Liver (tissue), 9 donors: ENCODE results near the gene NBPF4. TPM values are rescaled to one million over a fixed set of nuclear protein-coding genes. Genes with fewer than 3 reads are reported as not detected.

ENCODE experiments used
- DNase-seq: peaks from one replicate; pipeline ENCODE4 v3.0.0-alpha.2; 2017; ENCODE audit warnings: low spot score
- H3K27ac ChIP-seq, 2 donors: one replicate each; pipeline ENCODE4 v1.7.0; 2013; ENCODE audit warnings: inconsistent platforms in 2 of 2, low read length in 2 of 2, control low read depth in 1 of 2, low read depth in 1 of 2, mild to moderate bottlenecking in 1 of 2
- H3K27me3 ChIP-seq, 4 donors: one replicate each; pipeline versions ENCODE4 v1.6.1 to v1.7.0; 2013; ENCODE audit warnings: low read length in 3 of 4, inconsistent platforms in 1 of 4, mild to moderate bottlenecking in 1 of 4, moderate library complexity in 1 of 4; ENCODE audit not compliant: control insufficient read depth in 4 of 4, insufficient read depth in 4 of 4
- H3K36me3 ChIP-seq, 4 donors: one replicate each; pipeline versions ENCODE4 v1.6.1 to v1.7.0; 2013; ENCODE audit warnings: low read length in 3 of 4, mild to moderate bottlenecking in 3 of 4, low read depth in 1 of 4, moderate library complexity in 1 of 4; ENCODE audit not compliant: control insufficient read depth in 4 of 4, insufficient read depth in 3 of 4
- H3K4me1 ChIP-seq, 4 donors: one replicate each; pipeline versions ENCODE4 v1.6.1 to v1.7.0; 2013; ENCODE audit warnings: low read length in 3 of 4, mild to moderate bottlenecking in 3 of 4, moderate library complexity in 1 of 4; ENCODE audit not compliant: control insufficient read depth in 4 of 4, insufficient read depth in 4 of 4
- H3K4me3 ChIP-seq, 3 donors: one replicate each; pipeline versions ENCODE4 v1.6.1 to v1.7.0; 2013; ENCODE audit warnings: low read length in 3 of 3, control low read depth in 1 of 3, low read depth in 1 of 3, mild to moderate bottlenecking in 1 of 3
- H3K9ac ChIP-seq, 2 donors: one replicate each; pipeline ENCODE4 v1.7.0; 2013; ENCODE audit warnings: low read length in 2 of 2, mild to moderate bottlenecking in 2 of 2, moderate library complexity in 2 of 2, control low read depth in 1 of 2, low read depth in 1 of 2
- H3K9me3 ChIP-seq, 4 donors: one replicate each; pipeline versions ENCODE4 v1.6.1 to v1.7.0; 2013; ENCODE audit warnings: low read length in 3 of 4; ENCODE audit not compliant: control insufficient read depth in 4 of 4
- EGR1 ChIP-seq, 2 donors: IDR thresholded peaks; 2 replicates each; pipeline ENCODE4 v1.6.1; 2016 to 2018; ENCODE audit warnings: antibody characterized with exemption in 2 of 2, low read depth in 2 of 2
- FOXA1 ChIP-seq: IDR thresholded peaks from 2 replicates; pipeline ENCODE4 v1.6.1; 2016; ENCODE audit warnings: antibody characterized with exemption
- FOXA2 ChIP-seq: IDR thresholded peaks from 2 replicates; pipeline ENCODE4 v1.6.1; 2016; ENCODE audit warnings: antibody characterized with exemption
- HNF4A ChIP-seq, 2 donors: conservative IDR thresholded peaks; 2 replicates each; pipeline ENCODE4 v1.6.1; 2016; ENCODE audit warnings: antibody characterized with exemption in 2 of 2, mild to moderate bottlenecking in 2 of 2
- HNF4G ChIP-seq: IDR thresholded peaks from 2 replicates; pipeline ENCODE4 v1.6.1; 2016; ENCODE audit warnings: antibody characterized with exemption
- JUND ChIP-seq, 2 donors: IDR thresholded peaks; 2 replicates each; pipeline ENCODE4 v1.6.1; 2016; ENCODE audit warnings: antibody characterized with exemption in 2 of 2
- NR2F2 ChIP-seq: IDR thresholded peaks from 2 replicates; pipeline ENCODE4 v1.6.1; 2016; ENCODE audit warnings: antibody characterized with exemption
- RAD21 ChIP-seq, 2 donors: IDR thresholded peaks; 2 replicates each; pipeline ENCODE4 v1.6.1; 2016; ENCODE audit warnings: antibody characterized with exemption in 2 of 2, mild to moderate bottlenecking in 2 of 2
- SP1 ChIP-seq: IDR thresholded peaks from 2 replicates; pipeline ENCODE4 v1.6.1; 2018; ENCODE audit warnings: antibody characterized with exemption, mild to moderate bottlenecking
- YY1 ChIP-seq: IDR thresholded peaks from 2 replicates; pipeline ENCODE4 v1.6.1; 2016; ENCODE audit warnings: antibody characterized with exemption, mild to moderate bottlenecking
- WGBS: extraction: QIAGEN DNeasy Blood & Tissue Kit; methylation state at CpG from one replicate; pipeline ENCODE4 v1.1.7; 2013; 5-methylcytosine and 5-hydroxymethylcytosine counted together
- polyA plus RNA-seq, 2 donors: library from polyadenylated mRNA; stranded (reverse) in 1 of 2; unstranded in 1 of 2; fragments of 200-250 nt in 1 of 2; fragments of >200 nt in 1 of 2; fragmentation: Nextera tagmentation in 1 of 2; extraction: Ambion mirVana in 1 of 2; gene quantifications; one replicate each; pipeline versions ENCODE4 v1.2.1 to v1.2.3, GENCODE V29; 2013 to 2015
- total RNA-seq, 2 donors: library from RNA; depleted of rRNA; stranded (reverse); fragments of >200 nt; gene quantifications; one replicate each; pipeline ENCODE4 v1.2.3, GENCODE V29; 2014
- TF ChIP-seq, protein P1 (sequence below): IDR thresholded peaks from 2 replicates; pipeline ENCODE4 v1.6.1; 2016; ENCODE audit warnings: antibody characterized with exemption
- donor health status: healthy.
- donor health status: healthy.
- donor health status: healthy.
- donor health status: healthy.
- donor health status: healthy.

NBPF4 gene
- total and polyA plus RNA-seq, 4 donors = 0.09 TPM; not detected in 3

GRCh38 chr1:108179018-108179417 is 64.9 kb downstream of the NBPF4 start:
- H3K36me3 ChIP-seq = peaks cover 0 to 5% (median 0%) of the 10 kb centered on the region in 4 donors
- WGBS = 85% methylated on average over 1 of the region's 1 CpG
- no peak overlapping the region for H3K4me3 ChIP-seq
- H3K4me1 ChIP-seq = no peaks in the 10 kb centered on the region
- H3K9me3 ChIP-seq = peaks cover 0 to 8% (median 3%) of the 10 kb centered on the region in 4 donors
- DNase-seq = no peak
- no peak overlapping the region for H3K9ac ChIP-seq
- H3K27me3 ChIP-seq = no peaks in the 10 kb centered on the region
- H3K27ac ChIP-seq = no peak overlapping the region
- TF ChIP-seq EGR1 (IDR thresholded peaks at IDR 0.05; ENCODE audit: low read depth in 2 of 2) (no peak), HNF4A (conservative IDR thresholded peaks at IDR 0.05) (no peak), HNF4G (no peak), FOXA2 (no peak), NR2F2 (no peak), FOXA1 (no peak), YY1 (no peak), SP1 (no peak), RAD21 (IDR thresholded peaks at IDR 0.05) (no peak), JUND (IDR thresholded peaks at IDR 0.05) (no peak)
- TF ChIP-seq, protein P1, sequence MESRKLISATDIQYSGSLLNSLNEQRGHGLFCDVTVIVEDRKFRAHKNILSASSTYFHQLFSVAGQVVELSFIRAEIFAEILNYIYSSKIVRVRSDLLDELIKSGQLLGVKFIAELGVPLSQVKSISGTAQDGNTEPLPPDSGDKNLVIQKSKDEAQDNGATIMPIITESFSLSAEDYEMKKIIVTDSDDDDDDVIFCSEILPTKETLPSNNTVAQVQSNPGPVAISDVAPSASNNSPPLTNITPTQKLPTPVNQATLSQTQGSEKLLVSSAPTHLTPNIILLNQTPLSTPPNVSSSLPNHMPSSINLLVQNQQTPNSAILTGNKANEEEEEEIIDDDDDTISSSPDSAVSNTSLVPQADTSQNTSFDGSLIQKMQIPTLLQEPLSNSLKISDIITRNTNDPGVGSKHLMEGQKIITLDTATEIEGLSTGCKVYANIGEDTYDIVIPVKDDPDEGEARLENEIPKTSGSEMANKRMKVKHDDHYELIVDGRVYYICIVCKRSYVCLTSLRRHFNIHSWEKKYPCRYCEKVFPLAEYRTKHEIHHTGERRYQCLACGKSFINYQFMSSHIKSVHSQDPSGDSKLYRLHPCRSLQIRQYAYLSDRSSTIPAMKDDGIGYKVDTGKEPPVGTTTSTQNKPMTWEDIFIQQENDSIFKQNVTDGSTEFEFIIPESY = no peak

Other genes starting within 250 kb of the NBPF4 start
- gene SLC25A24, start 43.7 kb downstream of the NBPF4 start, total RNA-seq = 1 to 10 TPM; 4.1 to 8.6 TPM
- 1 to 10 TPM; 1.3 to 1.9 TPM for gene SLC25A24, start 43.7 kb downstream of the NBPF4 start, polyA plus RNA-seq
- gene NBPF6, start 206.3 kb upstream of the NBPF4 start, total RNA-seq = not detected
- gene NBPF6, start 206.3 kb upstream of the NBPF4 start, polyA plus RNA-seq = not detected